ENCODE results near the gene ROMO1.

Gene ROMO1

DNA sequence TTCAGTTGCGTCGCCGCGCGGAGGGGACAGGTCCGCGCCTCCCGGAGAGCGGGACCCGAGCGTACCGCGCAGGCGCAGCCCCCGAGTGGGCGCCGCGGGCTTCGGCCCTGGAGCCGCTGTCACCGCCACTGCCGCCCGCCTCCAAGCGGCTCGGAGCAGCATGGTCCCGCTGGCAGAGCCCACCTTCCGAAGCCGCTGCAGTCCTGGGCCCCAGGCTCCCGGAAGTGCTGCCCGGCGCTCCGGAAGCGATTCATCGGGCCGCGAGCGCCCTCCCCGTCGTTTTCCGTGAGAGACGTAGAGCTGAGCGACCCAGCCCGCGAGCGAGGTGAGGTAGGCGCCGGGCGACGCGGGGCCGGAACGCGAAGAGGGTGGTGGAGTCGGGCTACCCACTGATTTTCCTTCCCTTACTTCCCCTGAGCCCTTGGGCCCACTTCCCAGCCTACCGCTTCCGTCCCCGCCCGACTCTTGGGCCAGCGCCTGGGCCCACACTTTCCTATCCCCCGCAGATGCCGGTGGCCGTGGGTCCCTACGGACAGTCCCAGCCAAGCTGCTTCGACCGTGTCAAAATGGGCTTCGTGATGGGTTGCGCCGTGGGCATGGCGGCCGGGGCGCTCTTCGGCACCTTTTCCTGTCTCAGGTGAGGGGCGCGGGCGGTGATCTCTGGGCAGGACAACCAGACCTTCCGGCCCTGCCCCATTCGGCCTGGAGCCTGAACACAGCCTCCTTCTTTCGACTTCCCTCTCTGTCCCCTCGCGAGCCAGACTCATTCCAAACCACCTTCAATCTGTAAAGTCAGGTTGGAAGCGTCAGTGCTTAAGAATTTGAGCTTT, at the start of gene ROMO1, which contains the start of gene NFS1:
Gene ROMO1 (plus strand): TSS at position 279 of the 830 bp plus-strand sequence. CDS start 228 bp downstream, at position 507.
Gene NFS1 (minus strand): TSS at position 226 of the 830 bp plus-strand sequence. CDS start 64 bp downstream, at position 162.
- Histone ChIP-seq H2AFZ (peak within 1 kb of the TSS; percentile 88), H3K79me2 (peaks cover 5% of the 10 kb centered on the region), H3K4me1 (no peaks in the 10 kb centered on the region), H3K9ac (peak within 1 kb of the TSS; percentile 42), H3K4me3 (ENCODE audit: low read depth, low read length) (peak within 1 kb of the TSS; percentile 86), H3K27me3 (ENCODE audit: control insufficient read depth, insufficient read depth, low read length) (no peaks in the 10 kb centered on the region), H3K27ac (peak within 1 kb of the TSS; percentile 78), H3K9me3 (ENCODE audit: control insufficient read depth, low read length) (no peaks in the 10 kb centered on the region), H3K4me2 (ENCODE audit: low read length) (peak within 1 kb of the TSS; percentile 94), H3K36me3 (ENCODE audit: control insufficient read depth, insufficient read depth, low read length) (no peaks in the 10 kb centered on the region)
- TF ChIP-seq, protein P1, sequence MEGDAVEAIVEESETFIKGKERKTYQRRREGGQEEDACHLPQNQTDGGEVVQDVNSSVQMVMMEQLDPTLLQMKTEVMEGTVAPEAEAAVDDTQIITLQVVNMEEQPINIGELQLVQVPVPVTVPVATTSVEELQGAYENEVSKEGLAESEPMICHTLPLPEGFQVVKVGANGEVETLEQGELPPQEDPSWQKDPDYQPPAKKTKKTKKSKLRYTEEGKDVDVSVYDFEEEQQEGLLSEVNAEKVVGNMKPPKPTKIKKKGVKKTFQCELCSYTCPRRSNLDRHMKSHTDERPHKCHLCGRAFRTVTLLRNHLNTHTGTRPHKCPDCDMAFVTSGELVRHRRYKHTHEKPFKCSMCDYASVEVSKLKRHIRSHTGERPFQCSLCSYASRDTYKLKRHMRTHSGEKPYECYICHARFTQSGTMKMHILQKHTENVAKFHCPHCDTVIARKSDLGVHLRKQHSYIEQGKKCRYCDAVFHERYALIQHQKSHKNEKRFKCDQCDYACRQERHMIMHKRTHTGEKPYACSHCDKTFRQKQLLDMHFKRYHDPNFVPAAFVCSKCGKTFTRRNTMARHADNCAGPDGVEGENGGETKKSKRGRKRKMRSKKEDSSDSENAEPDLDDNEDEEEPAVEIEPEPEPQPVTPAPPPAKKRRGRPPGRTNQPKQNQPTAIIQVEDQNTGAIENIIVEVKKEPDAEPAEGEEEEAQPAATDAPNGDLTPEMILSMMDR (IDR thresholded peaks at IDR 0.05): peak; percentile 15

DNA sequence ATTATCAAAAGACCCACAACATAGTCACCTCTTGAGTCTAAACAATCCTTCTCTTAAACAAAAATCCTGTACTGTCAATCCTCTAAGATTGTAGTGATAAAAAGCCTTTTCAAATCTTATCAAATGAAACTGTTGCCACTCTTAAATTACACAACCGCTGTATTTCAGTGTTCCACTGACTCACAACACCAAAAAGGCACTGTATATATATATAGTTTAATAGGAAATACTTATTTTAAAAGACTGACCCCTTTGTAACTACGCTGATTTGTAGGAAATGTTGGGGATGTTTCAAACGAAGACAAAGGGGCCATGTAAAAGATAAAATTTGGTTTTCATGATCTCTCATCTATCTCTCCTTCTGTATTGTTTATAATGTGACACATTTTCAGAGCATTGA, 48.6 kb upstream of the ROMO1 start:
- H3K27me3 ChIP-seq (ENCODE audit: control insufficient read depth, insufficient read depth, low read length): no peaks in the 10 kb centered on the region
- H3K36me3 ChIP-seq (ENCODE audit: control insufficient read depth, insufficient read depth, low read length): no peaks in the 10 kb centered on the region
- H3K4me1 ChIP-seq: peaks cover 2% of the 10 kb centered on the region
- no peak overlapping the region for H2AFZ ChIP-seq
- no peaks in the 10 kb centered on the region for H3K9me3 ChIP-seq (ENCODE audit: control insufficient read depth, low read length)
- no peak overlapping the region for H3K9ac ChIP-seq
- no peak overlapping the region for H3K4me3 ChIP-seq (ENCODE audit: low read depth, low read length)
- no peak overlapping the region for H3K4me2 ChIP-seq (ENCODE audit: low read length)
- TF ChIP-seq, protein P1 (IDR thresholded peaks at IDR 0.05): no peak
- H3K79me2 ChIP-seq: peaks cover 43% of the 10 kb centered on the region
- H3K27ac ChIP-seq: no peak overlapping the region

DNA sequence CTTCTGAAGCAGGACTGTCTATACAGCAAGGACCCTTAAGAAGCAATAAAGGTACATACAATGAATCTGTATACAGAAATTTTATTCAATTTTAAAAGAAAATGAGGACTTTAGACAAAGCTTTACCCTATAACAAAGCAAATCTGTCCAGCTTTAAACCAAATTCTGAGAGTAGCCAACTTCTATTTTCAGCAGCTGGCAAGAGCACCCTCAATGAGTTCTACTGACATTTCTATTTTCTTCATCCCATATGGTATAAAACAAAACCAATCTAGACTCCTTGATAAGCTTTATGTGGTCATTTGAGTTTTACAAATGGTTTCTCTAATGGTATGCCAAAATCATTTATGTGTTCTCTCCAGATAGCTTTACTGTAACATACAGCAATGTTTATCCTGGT, 47.2 kb upstream of the ROMO1 start:
- Histone ChIP-seq H3K27ac (no peak overlapping the region), H3K36me3 (ENCODE audit: control insufficient read depth, insufficient read depth, low read length) (no peaks in the 10 kb centered on the region), H3K9me3 (ENCODE audit: control insufficient read depth, low read length) (no peaks in the 10 kb centered on the region), H3K9ac (no peak overlapping the region), H3K79me2 (peaks cover 34% of the 10 kb centered on the region), H2AFZ (no peak overlapping the region), H3K4me1 (peaks cover 2% of the 10 kb centered on the region), H3K27me3 (ENCODE audit: control insufficient read depth, insufficient read depth, low read length) (no peaks in the 10 kb centered on the region), H3K4me3 (ENCODE audit: low read depth, low read length) (no peak overlapping the region), H3K4me2 (ENCODE audit: low read length) (no peak overlapping the region)
- TF ChIP-seq, protein P1 (IDR thresholded peaks at IDR 0.05): no peak

DNA sequence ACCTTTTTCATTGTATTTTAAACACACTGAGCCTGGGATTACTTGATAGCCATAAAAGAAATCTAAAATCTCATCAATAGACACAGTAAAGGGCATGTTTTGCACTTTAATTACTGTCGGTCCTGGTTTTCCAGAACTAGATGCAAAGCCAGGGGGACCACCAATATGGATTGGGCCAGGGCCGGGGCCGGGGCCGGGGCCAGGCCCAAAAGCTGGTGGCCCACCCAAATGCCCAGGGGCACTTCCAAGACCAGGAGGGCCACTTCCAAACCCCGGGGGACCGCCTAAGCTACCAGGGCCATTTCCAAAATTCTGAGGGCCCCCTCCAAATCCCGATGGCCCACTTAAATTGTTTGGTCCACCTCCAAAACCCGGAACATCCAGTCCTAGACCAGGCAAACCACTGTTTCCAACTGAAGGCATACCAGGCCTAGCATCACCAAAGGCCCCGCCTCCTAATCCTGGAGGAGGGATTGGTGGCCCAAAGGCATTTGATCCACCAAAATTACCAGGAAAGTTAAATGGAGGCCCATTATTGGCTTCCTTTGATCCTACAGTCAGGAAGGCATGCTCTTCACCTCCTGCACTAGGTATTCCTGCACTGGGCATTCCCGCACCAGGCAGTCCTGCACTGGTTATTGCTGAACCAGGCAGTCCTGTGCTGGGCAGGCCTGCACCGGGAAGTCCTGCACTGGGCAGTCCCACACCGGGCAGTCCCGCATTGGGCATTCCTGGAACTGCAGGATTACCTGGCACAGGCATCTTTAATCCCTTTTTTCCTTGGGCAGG, 46.4 kb upstream of the ROMO1 start:
- Histone ChIP-seq H3K27ac (no peak overlapping the region), H3K9me3 (ENCODE audit: control insufficient read depth, low read length) (no peaks in the 10 kb centered on the region), H3K9ac (no peak overlapping the region), H3K36me3 (ENCODE audit: control insufficient read depth, insufficient read depth, low read length) (no peaks in the 10 kb centered on the region), H2AFZ (no peak overlapping the region), H3K4me1 (peaks cover 2% of the 10 kb centered on the region), H3K4me2 (ENCODE audit: low read length) (no peak overlapping the region), H3K79me2 (peaks cover 37% of the 10 kb centered on the region), H3K27me3 (ENCODE audit: control insufficient read depth, insufficient read depth, low read length) (no peaks in the 10 kb centered on the region), H3K4me3 (ENCODE audit: low read depth, low read length) (no peak overlapping the region)
- TF ChIP-seq, protein P1 (IDR thresholded peaks at IDR 0.05): no peak

All from parathyroid adenoma (tissue), 2 donors.